HG02884 (cell line): Measurements from ENCODE around the gene RGS8.

Experiments used
- ATAC-seq: cut with Tn5 transposase; IDR thresholded peaks from one replicate; pipeline ENCODE4 v1.9.1; 2021; ENCODE audit warnings: mild to moderate bottlenecking, moderate library complexity; ENCODE audit not compliant: unreplicated experiment

The RGS8 gene

DNA sequence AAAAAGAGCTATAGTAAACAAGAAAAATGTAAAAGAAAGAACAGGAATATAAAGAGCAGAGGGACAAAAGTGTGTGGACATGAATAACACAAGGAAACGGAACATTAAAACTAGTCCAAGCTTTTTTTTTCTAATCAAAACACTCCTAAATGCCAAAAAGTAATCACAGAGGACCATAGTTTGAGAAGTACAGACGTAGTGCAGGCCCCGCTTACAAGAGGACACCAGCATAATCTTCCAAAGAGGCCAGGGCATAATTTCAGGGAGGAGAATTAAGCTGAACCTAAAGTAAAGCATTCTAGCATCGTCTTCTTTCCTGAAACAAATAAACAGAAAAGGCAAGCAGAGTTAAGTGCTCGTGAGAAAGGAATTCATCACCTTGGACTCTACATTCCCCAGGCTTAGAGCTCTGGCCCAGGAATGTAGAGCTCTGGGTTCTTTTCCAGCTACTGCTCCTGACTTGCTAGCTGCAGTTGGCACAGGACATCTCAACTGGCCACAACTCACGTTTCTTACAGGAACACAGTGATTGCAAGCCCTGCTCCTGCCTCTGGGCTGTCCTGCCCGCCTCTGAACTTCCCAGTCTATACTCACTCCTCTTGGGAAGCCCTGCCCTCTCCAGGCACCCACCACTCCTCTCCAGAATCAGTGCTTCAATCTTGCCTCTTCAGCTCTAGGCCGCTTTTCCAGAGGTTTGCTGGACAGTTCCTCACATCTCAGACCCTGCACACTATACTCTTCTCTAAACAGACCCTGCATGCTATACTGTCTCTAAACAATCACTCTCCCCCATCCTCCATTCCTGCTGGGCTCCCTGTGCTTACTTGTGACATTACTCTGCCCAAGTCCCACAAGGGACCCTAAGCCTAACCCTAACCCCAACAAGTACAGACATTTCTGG lies 9.8 kb downstream of the RGS8 start:
- ATAC-seq: no peak

GRCh38 chr1:182672487-182672836 lies 11.9 kb downstream of the RGS8 start:
- no peak for ATAC-seq

DNA sequence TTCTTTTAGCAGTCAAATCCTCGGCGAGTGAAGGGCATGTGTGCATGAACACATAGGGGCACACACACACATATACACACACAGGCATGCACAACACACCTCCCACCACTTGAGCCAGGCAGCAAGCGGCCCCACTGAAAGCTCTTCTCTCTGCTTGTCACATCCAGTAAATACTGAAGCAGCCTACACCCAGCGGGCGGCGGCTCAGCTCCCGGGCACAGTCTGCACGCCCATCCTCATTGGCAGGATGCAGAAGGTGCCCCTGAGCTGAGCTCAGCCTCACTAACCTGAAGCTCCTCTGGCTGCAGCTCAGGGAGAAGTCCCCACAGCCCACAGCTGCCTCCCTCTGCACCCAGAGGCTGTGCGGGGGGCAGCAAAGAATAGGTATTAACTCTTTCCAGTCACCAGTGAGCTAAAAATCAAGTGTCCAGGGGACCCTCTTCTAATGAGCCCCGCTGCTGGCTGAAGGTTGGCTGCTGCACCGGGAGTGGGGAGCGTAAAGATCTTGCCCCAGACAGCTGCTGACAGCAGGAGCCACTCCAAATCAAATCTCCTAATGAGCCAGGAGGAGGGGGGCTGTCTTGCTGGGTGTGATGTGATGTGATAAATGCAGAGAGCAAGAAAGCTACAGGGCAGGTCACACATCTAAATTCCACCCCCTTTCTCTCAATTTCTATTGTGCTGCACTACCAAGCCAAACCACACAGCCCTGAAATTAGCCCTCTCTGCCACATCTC lies 12.5 kb downstream of the RGS8 start:
- no peak for ATAC-seq

GRCh38 chr1:182670032-182670749 lies 14.2 kb downstream of the RGS8 start:
- no peak for ATAC-seq

- no peak for ATAC-seq
These were observed 15.1 kb downstream of the RGS8 start for GRCh38 chr1:182669266-182669665.

DNA sequence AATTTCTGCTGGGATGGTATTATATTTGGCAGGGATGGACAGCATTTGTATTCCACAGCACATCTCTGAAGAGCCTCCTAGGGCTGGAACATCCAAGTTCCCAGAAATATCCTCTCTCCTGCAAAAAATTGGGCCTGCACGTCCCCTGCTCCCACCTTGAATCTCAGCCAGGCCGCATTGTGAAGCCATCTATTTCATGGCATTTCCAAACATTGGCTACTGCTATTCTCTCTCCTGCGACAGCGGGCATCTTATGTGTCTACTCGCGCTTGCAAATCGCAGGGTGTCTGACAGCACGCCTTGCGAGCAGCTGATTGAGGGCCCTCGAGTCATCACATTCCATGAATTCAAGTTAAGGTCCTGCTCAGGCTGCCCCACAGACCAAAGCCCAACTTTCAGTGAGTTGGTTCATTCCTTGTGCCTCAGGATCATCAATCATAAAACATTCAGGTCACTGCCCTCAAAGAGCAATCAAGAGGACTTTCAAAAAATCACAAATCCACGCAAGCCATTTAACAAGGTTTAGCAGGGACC lies 15.8 kb downstream of the RGS8 start:
- no peak for ATAC-seq

GRCh38 chr1:182667848-182668505 lies 16.4 kb downstream of the RGS8 start:
- no peak for ATAC-seq

- ATAC-seq: no peak
These were observed 17.7 kb downstream of the RGS8 start for GRCh38 chr1:182666706-182667105.

GRCh38 chr1:182664296-182664695 lies 20.1 kb downstream of the RGS8 start:
- no peak for ATAC-seq

DNA sequence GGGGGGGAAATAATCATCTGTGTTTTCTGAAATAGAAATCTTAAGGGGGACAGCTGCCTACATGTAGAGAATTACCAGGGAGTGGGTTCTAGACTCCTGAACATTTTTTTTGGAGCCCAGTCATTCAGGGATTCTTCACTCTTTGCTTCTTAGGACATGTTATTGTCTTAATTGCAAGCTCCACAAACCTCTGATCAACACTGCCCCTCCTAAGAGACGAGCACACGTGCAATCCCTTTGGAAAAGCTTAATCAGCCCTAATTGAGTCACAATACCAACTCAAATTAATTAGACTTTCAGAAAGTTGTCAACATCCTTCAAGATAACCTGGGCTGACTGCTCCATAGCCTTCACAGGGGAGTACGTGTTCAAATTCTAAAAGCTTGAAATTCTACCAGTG lies 21.4 kb downstream of the RGS8 start:
- ATAC-seq: no peak

GRCh38 chr1:182662121-182662890 lies 22.1 kb downstream of the RGS8 start:
- no peak for ATAC-seq

DNA sequence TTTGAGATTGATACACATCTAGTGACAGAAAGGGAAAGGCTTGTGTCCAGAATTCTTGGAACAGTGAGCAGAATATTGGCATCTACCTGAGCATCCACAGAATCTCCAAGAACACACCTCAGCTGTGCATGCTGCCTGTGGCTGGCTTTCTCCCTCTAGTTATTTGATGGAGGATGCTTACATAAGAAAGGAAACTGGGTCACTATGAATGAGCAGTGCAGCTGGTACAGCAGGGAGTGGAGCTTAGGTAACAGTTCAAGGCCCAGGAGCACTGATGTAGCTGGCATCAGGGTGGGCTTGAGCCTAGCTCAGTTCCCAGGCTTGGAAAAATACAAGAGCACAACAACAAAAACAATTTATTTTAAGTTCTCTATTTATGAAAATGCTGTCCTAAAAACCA lies 26.3 kb downstream of the RGS8 start:
- no peak for ATAC-seq

DNA sequence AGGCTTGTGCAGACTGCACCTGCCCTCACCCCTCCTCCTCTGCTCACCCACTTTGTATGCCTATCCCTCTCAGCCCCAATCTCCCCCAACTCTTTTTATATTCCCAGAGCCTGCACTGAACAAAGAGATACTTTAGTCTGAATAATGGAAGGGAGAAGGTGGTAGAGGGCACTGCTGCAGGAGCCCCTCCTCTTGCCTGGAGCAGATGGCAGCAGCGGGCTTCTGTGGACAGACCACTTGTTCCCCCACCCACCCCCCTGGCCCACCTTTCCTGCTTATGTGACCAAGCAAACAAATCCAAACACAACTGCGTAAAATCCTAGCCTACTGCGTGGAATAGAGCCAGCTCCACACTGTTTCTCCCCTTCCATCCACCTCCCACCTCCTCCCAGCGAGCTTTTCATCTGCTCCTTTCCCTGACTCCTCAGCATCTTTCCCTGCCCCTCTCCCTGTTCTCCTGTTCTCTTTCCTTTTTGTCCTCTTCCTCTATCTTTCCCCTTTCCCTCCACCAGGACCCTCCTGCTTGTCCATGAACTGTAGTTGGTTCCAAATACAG lies 27.5 kb downstream of the RGS8 start:
- no peak for ATAC-seq

GRCh38 chr1:182653986-182654385 lies 30.4 kb downstream of the RGS8 start:
- ATAC-seq: no peak

- ATAC-seq: no peak
These were observed 31.5 kb downstream of the RGS8 start for GRCh38 chr1:182652933-182653332.

DNA sequence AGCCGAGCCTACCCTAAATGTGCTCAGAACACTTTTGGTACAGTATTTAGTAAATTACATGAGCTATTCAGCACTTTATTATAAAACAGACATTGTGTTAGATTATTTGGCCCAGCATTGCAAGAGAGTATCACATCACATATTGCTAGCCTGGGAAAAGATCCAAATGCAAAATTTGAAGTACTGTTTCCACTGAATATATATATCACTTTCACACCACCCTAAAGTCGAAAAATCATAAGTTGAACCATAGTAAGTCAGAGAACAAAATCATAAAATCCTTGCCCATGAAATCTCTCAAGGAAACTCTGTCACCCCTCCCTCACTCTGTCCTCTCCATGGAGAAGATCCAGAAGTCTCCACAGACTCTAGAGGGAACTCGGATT lies 33.1 kb downstream of the RGS8 start:
- no peak for ATAC-seq

- no peak for ATAC-seq
These were observed 33.6 kb downstream of the RGS8 start for GRCh38 chr1:182650678-182651338.

DNA sequence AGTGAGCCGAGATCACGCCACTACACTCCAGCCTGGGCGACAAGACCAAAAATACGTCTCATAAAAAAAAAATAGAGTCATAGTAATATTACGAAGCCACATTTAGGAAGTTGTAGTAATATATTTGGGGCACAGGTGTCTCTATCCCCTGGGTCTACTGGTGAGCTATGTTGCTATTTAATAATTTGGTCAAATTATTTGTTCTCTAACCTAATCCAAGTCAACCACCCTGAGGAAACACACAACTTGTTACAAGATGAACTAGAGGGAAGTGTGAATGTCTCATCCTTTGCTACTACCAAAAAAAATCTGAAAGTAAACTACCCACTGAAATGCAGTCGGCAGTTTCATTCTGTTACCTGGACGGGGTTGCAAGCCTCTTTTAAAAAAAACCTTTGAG lies 35.3 kb downstream of the RGS8 start:
- ATAC-seq: no peak

DNA sequence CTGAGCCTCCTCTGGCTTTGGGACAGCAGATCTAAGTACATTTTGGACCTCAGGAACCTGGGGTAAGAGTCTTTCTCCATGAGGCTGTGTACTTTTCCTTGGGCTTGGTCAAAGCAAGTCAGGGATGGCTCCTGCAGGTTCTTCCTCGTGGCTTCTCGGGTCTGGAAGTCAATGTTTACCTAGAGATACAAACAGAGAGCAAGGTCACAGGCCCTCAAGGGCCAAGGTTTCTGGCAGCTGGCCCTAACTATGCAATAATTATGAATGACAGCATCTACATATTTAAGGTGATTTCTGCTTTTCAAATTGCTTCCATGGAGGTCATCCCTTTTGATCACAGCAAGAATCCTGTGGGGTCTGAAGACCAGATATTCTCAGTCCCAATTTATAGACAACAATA lies 37.6 kb downstream of the RGS8 start:
- no peak for ATAC-seq
